Measurements from ENCODE around the gene NPAS2.

The NPAS2 gene

DNA sequence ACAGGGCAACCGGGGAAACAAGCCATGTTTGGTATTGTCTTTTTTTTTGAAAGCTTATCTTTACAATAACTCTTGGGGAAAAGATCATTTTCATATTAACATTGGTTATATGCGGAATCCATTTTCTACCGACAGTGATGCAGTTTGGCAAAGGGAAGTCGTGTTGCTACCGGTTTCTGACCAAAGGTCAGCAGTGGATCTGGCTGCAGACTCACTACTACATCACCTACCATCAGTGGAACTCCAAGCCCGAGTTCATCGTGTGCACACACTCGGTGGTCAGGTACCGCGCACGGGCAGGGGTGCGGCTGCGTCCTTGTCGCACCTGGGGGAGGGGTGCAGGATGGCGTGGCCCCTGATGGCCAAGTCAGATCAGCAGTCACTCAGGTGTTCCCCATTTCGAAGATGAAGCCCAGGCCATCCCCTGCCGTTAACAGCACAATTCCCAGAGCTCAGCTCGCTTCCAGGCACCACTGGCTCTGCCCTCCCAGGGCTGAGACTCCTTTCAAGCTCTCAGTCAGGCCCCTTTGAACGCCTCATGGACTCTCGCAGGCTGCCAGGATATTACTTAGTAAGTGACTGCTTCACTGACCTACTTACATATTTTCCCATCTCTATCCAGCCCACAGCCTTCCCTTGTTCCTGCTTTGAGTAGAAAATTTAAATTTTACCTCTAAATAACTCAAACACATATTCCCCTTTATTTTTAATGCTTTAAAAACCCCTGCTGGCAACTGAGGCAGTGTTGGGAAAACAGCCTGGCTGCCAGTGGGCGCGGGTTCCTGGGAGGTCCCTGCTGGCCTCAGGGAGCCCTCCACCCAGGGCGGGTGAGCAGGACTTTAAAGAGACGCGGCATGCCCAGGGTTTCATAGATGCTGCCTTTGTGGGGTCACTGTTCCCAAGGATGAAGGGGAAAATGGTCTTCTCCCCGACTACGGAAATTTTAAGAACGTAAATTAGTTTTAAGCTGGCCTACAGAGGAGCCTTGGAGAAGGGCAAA, 148.5 kb downstream of the NPAS2 start:
- no peak for DNase-seq (ENCODE audit: low spot score)

DNA sequence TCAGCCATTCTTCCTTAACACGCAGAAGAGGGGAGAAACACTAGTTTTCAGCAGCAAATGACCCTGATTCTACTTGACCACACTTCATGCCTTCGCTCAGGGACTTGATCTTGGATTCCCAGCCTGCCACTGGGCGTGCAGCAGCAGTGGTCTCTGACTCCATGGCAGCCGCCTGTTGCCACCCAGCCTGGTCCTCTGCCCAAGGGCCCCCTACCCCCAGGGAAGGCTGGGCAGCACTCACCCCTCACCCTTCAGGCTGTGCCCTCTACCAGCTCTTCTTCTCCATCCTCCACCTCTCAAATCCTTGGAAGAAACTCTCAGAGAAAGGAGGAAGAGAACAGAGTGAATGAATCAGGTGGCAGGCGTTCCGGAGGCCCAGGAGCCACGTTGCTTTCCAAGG, 150.1 kb downstream of the NPAS2 start:
- no peak for DNase-seq (ENCODE audit: low spot score)

DNA sequence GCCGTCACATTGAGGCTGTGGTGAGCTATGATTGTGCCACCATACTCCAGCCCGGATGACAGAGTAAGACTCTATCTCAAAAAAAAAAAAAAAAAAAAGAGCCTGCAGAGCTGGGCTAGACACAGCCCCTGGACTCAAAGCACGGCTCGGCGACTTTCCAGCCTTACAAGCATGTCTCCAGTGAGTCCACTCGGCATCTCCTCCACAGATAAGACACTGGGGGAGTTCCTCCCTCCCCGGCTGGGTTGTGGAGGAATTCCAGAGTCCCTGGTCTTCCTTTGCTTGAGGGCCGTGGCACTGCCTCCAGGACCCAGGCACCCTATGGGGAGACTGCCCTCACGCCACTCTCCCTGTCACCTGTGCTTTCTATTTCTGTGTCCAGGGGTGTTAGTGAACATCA, 151.3 kb downstream of the NPAS2 start:
- DNase-seq (ENCODE audit: low spot score), result no peak

DNA sequence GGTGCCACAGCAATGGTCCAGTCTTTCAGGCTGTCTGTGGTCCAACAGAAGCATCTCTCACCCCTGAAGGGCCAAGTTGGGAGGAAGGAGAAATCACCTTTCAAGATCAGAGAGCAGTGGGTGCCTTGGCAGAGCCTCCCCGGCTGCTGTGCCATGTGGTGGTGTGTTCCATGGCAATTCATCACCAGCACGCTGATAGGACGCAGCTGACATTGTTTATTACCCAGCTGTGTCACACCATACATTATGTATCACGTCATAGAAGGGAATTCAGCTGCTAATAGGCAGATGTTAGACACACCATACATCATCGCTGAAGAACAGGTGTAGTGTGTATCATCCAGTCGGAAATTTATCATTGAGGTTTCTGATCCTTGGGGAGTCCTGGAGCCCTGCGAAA, 152.5 kb downstream of the NPAS2 start:
- DNase-seq (ENCODE audit: low spot score), result no peak

DNA sequence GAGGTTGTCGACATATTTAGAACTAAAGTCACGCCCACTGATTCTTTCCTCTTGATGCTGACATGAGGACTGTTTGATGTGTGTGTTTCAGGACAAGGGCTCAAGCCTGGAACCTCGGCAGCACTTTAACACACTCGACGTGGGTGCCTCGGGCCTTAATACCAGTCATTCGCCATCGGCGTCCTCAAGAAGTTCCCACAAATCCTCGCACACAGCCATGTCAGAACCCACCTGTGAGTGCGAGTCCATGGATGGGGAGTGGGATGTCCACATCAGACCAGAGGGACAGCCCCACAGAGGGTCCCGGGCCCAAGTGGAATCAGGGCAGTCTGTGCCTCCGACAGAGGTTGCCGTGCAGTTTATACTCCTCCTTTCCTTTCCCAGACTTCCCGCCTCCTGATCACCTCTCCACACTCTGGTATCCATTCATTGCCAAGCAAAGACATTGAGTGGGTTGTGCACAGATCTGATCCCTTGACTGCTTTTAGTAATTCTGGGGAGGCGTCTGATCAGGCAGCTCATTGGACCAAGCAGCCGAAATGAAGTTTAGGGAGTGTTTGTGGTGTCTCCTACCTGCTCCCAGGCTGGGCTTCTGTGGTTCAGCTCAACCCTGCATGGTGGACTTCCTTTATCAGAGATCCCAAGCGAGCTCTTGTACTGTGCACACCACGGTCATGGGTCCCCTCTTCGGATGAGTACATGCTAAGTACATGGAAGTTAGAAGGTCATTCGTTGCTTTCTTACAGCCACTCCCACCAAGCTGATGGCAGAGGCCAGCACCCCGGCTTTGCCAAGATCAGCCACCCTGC, 155.0 kb downstream of the NPAS2 start:
- DNase-seq (ENCODE audit: low spot score), result no peak

DNA sequence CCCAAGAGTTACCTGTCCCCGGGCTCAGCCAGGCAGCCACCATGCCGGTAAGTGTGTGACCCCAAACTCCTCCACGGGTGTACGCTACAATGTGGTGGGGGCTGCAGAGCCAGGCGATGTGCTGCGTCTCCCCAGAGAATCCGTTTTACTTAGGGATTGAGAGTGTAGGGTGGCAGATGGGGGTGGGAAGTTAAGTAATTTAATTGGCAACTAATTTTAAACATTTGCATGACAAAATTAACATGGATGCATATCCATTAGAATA, 155.5 kb downstream of the NPAS2 start:
- no peak for DNase-seq (ENCODE audit: low spot score)

DNA sequence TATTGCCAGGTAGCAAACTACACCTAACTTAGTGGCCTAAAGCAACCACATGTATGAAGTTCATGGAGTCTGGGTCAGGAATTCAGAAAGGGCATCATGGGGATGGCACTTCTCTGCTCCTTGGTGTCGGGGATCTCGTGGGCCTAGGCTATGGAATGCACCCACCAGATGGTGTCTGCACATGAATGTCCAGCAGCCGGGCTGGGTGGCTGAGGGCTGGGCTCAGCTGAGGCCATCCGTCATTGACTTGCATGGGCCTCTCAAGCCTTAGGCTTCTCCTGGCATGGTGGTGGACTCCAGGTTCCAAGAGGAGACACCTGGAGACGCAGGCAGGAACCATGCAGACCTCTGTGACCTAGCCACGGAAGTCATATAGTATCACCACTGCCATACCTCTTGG, 156.1 kb downstream of the NPAS2 start:
- no peak for DNase-seq (ENCODE audit: low spot score)

DNA sequence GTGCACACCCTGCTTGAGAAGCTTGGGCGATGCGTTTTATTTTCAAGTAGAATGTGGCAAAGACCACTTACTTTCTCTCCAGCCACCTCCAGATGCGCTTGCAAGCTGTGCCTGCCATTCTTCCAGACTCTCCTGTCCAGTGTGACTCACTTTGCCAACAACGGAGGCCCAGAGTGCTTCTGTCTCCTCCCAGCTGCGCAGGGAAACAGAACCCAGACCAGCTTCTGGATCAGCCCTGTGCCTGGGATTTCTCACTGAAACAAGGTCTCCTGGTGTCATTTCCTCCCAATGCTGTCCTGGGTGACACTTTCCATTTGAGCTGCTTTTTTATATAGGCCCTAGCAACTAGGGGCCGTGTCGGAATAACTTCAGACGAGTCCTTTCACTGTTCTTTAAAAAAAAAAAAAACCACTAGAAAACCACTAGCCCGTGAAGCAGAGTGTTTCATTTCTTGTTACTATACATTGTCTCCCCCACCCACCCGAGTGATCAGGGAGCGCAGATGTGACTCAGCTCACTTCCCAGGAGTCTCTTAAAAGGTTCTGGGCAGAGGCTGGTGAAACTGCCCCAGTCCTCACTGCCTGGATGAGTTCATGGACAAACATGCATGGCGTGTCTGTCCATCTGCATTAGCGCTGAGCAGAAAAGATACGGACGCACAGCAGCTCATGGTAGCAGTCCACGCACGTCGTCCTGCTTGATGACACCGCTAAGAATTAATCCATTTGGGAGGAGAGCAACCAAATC, 156.9 kb downstream of the NPAS2 start:
- DNase-seq (ENCODE audit: low spot score), result no peak

DNA sequence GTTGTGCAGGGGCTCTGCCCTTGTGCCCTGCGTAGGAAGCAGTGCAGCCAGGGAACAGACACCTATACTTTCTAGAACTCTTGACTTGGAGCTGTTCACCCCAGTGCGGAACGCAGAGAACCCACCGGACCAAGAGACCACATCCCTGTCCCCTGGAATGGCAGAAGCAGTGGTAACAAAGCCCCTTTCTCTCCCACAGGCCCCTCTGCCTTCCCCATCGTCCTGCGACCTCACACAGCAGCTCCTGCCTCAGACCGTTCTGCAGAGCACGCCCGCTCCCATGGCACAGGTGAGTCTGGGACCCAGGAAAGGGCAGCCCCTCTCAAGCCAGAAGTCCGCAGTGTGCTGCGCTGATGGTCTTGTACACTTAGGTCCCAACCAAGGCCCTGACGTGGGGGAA, 157.6 kb downstream of the NPAS2 start:
- no peak for DNase-seq (ENCODE audit: low spot score)

DNA sequence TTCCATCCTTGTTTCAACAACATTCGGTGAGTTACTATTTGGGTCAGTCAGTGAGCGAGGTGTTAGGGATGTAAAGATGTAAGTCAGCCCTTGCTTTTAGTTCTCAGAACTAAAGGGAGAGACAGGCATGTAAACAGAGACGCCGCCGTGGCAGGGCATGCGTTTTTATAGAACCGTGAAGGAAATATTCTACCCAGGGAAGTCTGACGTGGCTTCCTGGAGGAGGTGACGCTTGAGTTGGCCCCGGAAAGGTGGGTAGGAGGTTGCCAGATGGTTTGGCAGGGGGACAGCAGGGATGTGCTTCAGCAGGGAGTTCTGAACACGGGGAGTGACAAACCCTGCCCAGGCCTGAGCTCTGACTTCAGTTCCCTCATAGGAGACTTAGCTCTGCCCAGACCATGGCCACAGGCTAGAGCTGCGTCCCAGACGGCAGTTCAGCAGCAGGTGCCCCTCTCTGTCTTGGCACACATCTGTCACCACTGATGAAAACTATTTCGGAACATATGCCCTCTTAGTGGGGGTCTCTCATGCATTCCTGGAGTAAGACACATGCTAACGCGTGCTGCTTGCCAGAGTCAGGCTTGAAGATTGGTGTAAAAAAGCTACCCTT, 158.7 kb downstream of the NPAS2 start:
- DNase-seq (ENCODE audit: low spot score), result no peak

DNA sequence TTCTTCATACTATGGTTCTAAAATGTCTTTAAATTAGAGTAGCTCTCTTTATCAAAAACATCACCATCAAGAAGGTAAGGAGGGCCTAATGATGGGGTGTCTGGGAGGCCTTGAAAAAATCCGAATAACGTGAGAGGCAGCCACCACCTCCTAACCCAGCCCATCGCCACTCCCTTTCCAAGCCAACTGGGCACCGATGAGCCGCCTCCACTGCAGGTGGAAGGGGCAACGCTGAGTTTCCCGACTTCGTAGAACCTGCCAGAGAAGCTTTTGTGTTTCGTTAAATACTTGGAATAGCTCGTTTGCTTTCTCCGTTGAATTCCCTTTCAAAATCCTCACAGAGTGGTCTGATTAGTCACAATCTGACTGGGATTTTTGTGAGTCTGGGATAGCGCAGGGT, 160.1 kb downstream of the NPAS2 start:
- no peak for DNase-seq (ENCODE audit: low spot score)

DNA sequence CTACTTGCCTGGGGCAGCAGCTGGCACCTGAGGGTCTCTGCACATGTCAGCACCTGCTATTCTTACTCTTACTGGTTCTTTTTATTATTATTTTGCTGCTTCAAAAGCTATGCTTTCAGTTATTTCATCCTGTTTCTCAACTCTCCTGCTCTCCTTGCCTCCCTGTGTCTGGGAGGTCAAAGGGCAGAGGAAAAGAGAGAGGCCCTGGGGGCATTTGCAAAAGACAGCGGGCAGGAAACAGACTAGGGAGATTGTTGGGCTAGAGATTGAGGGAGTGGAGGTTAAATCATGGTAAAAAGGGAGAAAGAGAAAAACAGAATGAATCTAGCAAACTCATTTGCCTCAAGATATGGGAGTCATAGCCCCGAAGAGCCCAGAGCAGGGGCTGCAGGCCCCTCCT, 161.1 kb downstream of the NPAS2 start:
- no peak for DNase-seq (ENCODE audit: low spot score)

DNA sequence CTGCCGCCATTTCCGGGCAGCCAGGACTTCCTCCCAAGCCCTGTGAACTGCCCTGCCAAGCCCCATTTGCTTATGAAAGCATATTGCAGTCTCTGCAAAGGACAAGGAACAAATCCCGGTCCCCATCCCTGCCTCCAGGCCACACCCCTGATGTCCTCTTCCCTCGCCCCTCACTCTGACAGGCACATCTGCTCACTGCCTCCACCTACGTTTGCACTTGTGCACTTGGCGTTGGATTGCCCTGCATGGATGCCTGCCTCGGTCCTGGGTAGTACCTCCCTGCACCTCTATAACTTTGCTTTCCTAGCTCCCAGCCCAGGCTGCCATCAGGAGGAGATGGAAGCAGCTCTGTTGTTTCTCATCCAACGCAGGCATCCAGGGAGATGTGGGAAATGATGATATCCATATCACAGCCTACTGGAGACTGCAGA, 162.5 kb downstream of the NPAS2 start:
- no peak for DNase-seq (ENCODE audit: low spot score)

DNA sequence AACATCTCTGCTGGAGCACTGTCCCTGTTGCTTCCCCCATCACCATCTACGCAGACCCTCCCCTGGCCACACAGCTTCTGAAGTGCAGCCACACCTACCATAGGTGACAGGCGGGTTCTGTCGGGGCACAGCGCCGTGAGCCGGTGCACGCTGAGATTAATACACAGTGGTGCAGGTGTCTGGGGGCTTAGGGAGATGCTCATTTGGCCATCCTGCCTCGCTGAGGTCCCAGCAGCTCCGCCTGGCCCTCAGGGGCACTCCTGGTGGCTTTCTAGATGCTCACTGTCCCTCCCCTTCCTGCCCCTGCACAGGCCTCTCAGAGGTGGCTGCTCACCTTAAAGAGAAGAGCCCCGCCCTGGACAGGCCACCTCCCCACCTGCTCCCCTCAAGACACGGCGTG, 163.3 kb downstream of the NPAS2 start:
- DNase-seq (ENCODE audit: low spot score), result no peak

DNA sequence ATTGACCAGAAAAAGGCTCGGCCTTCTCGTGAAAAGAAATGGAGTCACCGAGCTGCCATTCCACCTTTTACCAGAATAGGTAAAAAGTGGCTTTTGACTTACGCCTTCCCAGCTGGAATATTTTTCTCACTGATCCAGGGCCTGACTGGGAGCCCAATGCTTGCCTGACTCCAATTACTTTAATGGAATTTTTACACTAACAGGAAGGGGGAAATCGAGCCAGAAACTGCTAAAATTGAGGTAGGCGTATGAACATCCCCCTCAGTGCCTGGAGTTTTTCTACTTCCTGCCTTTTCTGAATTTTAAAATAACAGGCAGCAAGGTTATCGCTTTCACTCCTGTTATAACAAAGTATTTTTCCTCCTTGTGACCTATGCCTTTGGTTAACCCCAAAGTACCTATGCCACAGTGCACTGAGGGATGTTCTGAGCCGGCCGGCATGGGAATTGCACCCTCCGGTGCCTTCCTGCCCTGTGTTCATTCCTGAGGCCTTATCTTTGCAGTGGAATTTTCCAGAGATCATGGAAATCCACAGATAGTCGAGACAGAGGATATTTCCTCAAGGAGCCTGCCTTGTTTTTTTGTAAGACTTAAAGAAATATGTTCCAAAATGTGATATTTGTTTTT, 163.9 kb downstream of the NPAS2 start:
- DNase-seq (ENCODE audit: low spot score), result no peak

DNA sequence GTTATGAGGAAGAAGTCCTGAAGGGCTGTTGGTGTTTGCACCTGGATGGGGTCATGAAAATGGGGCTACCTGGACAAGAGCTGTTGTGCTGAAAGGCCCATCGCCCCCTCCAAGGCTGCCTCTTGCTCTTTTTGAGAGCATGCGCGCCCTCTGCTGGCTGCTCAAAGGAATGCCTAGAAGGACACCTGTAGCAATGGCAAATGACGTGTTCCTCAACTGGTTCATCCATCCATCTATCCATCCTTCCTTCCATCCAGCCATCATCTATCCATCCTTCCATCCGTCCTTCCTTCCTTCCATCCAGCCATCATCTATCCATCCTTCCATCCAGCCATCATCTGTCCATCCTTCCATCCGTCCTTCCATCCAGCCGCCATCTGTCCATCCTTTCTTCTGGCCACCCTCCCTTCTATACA, 165.0 kb downstream of the NPAS2 start:
- peak; percentile 81 for DNase-seq (ENCODE audit: low spot score)

DNA sequence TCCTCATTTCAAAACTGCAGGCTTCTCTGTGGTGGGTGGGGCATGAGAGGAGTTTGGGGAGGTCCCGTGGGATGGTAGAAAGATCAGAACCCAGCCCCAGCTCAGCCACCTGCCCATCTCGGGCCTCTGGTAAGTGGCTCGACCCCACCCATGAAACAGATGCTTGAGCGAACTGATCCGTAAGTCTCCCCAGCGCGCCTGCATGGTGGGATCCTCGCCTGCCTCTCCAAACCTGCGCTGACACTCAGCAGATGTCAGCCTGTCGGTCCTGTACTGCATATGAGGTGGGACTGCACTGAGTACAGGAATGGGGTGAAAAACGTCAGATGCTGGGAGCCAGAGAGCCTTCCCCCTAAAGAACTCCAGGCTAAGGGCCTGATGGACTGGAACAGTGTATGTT, 166.2 kb downstream of the NPAS2 start:
- DNase-seq (ENCODE audit: low spot score), result no peak

DNA sequence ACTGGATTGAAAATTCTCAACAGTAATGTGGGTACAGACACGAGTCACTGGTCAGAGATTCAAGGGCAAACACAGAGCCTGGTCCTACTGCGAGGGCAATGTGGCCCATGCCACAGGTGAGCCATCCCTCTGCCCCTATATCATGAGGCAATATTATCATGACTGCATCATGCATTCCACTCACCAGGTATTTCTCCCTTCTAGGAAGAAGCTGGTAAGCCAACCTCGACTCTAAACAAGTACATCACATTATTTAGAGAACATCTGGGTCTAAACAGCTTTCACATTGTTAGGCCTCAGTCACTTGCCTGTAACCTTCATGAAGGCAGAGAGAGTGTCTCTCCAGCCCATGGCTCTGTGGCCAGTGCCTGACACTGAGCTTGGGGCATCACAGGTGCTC, 167.6 kb downstream of the NPAS2 start:
- DNase-seq (ENCODE audit: low spot score), result no peak

DNA sequence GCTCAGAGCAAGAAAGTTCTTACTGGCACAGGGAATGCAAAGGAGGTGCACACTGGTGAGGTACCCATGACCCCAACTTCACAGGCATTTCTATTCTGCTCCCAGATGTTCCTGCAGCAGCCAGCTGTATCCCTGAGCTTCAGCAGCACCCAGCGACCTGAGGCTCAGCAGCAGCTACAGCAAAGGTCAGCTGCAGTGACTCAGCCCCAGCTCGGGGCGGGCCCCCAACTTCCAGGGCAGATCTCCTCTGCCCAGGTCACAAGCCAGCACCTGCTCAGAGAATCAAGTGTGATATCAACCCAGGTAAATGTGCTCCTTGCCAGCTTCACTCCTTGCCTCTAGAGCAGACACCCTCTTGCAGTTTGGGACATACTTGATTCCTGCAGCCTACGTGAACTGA, 168.0 kb downstream of the NPAS2 start:
- DNase-seq (ENCODE audit: low spot score), result no peak

DNA sequence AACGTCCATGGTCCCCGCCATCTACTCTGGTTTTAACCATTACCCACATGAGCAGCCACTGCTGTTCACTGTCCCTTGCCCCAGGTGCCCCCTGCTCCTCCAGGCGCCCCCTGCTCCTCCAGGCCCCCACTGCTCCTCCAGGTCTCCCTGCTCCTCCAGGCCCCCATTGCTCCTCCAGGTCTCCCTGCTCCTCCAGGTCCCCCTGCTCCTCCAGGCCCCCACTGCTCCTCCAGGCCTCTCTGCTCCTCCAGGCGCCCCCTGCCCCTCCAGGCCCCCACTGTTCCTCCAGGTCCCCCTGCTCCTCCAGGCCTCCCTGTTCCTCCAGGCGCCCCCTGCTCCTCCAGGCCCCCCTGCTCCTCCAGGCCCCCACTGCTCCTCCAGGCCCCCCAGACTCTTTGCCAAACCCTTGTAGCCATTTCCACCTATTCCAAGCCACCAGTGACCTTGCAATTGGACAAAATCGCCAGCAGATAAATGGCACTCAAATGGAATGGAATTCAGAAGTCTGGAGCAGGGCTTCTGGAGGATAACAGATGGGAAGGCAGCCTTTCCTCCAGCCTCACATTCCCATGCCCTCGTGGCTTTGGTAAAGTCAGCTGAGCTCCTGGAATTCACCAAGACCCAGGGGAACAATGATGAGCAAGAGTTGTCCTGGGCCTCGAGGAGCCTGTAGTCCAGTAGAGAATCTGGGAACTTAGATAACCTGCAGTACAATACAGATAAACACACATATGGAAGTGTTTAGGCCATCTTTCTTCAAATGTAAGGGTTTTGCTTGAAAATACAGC, 168.9 kb downstream of the NPAS2 start:
- no peak for DNase-seq (ENCODE audit: low spot score)

DNA sequence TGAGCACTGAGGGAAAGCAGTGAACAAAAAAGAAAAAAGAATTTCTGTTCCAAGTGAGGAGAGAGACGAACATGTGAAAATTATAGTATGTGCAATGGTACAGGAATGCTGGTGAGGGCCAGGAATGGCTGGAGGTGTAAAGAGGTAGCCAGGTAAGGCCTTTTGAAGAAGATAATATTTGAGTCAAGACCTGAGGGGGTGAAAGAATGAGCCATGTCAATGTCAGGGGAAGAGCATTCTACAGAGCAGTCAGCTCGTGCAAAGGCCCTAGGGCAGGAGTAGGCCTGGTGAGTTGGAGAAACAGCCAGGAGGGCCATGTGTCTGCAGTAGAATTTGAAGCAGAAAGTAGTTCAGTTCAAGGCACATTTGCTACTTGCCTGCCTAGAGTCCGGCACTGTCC, 169.7 kb downstream of the NPAS2 start:
- DNase-seq (ENCODE audit: low spot score), result no peak
